Measurements from ENCODE around the gene DTD1.

DTD1 gene

GRCh38 chr20:18712882-18713281, 125.0 kb downstream of the DTD1 start:
- DNase-seq: no peak

- no peak for DNase-seq
Measured at GRCh38 chr20:18715564-18715963, 127.7 kb downstream of the DTD1 start.

GRCh38 chr20:18717062-18717461, 129.2 kb downstream of the DTD1 start:
- DNase-seq: no peak

DNA sequence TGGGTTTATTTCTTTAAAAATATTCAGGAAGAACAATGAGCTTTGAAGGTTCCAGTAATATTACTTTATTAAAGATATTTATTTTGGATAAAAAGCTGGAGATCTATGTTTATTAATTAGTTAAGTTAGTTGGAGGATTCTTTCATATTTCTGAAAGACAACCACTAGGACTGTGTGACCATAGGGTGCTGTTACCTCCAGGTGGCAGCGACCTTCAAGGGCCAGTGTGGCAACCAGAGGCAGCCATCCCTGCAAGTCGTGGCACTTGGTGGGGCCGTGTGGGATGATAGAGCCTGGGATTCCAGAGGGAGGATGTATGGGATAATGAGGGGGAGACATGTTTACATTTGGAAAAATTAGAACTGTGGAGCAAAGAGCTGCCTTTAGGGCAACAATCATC, 130.3 kb downstream of the DTD1 start:
- DNase-seq: no peak

- no peak for DNase-seq
Measured at GRCh38 chr20:18719426-18719825, 131.6 kb downstream of the DTD1 start.

GRCh38 chr20:18721551-18722115, 133.8 kb downstream of the DTD1 start:
- DNase-seq: no peak

GRCh38 chr20:18722371-18722770, 134.5 kb downstream of the DTD1 start:
- no peak for DNase-seq

DNA sequence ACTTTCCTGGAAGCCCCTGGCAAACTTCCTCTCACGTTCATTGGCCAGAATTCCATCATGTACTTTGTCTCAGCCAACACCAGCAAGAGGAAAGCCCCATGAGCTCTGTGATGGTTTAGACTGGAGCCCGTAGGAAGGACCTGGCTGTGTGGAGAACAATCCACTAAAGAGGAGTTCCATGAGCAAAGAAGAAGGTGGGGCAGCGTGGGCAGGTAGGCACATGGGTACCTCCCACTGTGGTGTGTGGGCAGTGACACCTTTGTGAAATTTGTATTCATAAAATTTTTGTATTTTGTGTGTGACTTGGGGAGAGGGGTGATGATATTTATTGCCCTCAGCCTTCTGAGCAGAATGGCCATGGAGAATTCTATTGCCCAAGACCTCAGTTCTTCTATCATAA, 136.2 kb downstream of the DTD1 start:
- DNase-seq: no peak

- no peak for DNase-seq
Measured at GRCh38 chr20:18724788-18725464, 137.1 kb downstream of the DTD1 start.

DNA sequence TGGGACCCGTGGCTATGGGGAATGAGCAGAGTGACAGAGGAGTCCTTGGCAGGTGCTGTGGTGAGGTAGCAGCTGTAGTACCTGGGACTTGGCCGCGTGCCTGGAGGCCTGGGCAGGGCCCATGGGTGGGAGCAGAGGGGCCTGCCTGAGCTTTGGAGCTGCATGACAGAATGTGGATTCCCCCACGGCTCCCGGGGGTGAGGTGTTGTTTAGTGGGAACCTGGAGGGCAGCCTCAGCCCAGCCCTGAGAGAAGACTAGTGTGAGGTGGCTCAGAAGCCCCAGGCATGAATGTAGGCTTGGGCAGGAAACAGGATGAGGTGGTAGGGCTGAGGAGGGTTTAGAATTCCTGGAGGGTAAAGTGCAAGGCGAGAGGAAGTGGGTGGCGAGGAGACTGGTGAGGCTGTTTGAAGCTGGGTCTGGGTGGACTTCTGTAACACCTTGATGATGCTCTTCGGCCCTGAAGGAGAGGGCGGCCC, 139.2 kb downstream of the DTD1 start:
- DNase-seq: no peak

- no peak for DNase-seq
Measured at GRCh38 chr20:18728165-18728869, 140.5 kb downstream of the DTD1 start.

GRCh38 chr20:18728870-18729224, 141.0 kb downstream of the DTD1 start:
- DNase-seq: no peak

GRCh38 chr20:18729231-18729825, 141.5 kb downstream of the DTD1 start:
- no peak for DNase-seq

DNA sequence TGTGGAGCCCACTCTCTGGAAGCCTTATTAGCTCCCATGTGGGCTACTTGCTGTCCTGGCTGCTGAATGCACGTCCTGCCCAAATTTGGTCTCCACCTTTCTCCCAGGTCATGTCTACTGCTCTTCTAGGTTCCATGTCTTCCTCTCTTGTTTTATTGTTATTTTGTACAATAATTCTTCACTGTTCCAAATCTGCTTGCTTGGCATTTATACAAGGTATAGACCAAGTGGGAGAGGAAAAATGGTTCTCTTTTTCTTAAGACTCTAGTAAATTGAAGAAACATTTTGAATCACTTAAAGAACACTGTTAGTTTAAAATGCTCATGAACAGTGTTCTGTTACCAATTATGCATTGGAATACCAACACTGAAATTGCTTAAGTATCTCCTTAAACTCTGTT, 144.1 kb downstream of the DTD1 start:
- DNase-seq: no peak

GRCh38 chr20:18734525-18735189, 146.8 kb downstream of the DTD1 start:
- no peak for DNase-seq

DNA sequence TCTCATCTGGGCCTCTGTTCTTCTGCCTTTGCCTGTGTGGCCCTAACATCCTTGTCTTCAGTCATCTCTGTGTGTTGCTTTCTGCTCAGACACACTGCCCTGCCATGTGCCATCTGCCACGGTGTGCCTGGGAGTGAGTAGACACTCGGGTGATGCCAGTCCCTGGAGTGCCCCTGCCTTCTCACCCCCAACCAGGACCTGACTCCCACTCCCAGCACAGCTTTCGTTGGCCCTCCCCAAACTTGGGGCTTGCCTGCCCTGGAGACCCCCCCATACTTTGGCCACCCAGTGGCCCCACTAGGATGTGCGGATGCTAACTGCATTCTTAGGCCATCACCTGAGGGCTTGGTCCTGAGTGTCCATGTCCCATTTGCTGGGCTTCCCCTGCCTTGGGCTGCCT, 149.3 kb downstream of the DTD1 start:
- DNase-seq: no peak

- peak; percentile 65 for DNase-seq
Measured at GRCh38 chr20:18738055-18738454, 150.2 kb downstream of the DTD1 start.

DNA sequence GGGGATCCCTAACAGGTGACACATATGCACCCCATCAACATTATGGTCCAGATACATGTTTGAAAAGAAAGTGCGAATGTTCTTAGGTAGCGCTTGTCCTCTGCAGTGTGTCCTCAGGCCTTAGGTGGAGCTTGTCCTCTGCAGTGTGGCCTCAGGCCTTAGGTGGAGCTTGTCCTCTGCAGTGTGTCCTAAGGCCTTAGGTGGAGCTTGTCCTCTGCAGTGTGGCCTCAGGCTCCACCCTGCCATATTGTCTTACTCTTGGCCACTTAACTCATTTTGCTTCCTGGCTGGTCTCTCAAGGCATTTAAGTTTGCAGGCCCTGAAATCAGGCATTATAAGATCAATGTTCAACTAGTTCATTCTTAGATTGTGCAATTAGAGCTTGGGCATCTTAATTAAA, 151.0 kb downstream of the DTD1 start:
- no peak for DNase-seq

DNA sequence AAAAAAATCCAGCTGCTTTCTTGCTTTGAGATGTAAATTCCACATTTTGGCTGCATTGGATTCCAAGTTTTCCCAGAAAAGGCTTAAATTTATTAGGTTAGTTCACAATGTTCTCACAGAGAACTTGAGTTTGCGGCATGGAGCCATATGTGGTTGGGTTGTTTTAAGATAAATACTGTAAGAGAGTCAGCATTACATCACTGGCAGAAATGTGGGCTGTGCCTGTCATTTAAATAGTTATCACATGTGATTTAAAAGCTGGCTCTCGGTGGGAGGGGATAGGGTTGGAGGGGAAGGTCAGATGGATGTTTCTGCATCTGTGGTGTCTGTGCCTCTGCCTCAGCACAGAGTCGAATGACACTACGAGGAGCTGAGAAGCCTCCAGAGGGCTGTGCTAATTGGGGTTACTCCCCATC, 151.9 kb downstream of the DTD1 start:
- DNase-seq: no peak

- no peak for DNase-seq
Measured at GRCh38 chr20:18740726-18741125, 152.9 kb downstream of the DTD1 start.

- DNase-seq: no peak
Measured at GRCh38 chr20:18742841-18743240, 155.0 kb downstream of the DTD1 start.

GRCh38 chr20:18743665-18744440, 156.0 kb downstream of the DTD1 start:
- no peak for DNase-seq

- DNase-seq: no peak
Measured at GRCh38 chr20:18747090-18747489, 159.2 kb downstream of the DTD1 start.

Measured in CD4-positive, alpha-beta T cell treated with Interleukin-12 subunit alpha and Interleukin-12 subunit beta, for 1 hour (primary cell).